HG02759 (cell line): Measurements from ENCODE around the gene TMF1.

Experiments used
- ATAC-seq: cut with Tn5 transposase; IDR thresholded peaks from one replicate; pipeline ENCODE4 v1.9.1; 2021; ENCODE audit warnings: mild to moderate bottlenecking, moderate library complexity; ENCODE audit not compliant: unreplicated experiment

Gene TMF1, protein sequence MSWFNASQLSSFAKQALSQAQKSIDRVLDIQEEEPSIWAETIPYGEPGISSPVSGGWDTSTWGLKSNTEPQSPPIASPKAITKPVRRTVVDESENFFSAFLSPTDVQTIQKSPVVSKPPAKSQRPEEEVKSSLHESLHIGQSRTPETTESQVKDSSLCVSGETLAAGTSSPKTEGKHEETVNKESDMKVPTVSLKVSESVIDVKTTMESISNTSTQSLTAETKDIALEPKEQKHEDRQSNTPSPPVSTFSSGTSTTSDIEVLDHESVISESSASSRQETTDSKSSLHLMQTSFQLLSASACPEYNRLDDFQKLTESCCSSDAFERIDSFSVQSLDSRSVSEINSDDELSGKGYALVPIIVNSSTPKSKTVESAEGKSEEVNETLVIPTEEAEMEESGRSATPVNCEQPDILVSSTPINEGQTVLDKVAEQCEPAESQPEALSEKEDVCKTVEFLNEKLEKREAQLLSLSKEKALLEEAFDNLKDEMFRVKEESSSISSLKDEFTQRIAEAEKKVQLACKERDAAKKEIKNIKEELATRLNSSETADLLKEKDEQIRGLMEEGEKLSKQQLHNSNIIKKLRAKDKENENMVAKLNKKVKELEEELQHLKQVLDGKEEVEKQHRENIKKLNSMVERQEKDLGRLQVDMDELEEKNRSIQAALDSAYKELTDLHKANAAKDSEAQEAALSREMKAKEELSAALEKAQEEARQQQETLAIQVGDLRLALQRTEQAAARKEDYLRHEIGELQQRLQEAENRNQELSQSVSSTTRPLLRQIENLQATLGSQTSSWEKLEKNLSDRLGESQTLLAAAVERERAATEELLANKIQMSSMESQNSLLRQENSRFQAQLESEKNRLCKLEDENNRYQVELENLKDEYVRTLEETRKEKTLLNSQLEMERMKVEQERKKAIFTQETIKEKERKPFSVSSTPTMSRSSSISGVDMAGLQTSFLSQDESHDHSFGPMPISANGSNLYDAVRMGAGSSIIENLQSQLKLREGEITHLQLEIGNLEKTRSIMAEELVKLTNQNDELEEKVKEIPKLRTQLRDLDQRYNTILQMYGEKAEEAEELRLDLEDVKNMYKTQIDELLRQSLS

DNA sequence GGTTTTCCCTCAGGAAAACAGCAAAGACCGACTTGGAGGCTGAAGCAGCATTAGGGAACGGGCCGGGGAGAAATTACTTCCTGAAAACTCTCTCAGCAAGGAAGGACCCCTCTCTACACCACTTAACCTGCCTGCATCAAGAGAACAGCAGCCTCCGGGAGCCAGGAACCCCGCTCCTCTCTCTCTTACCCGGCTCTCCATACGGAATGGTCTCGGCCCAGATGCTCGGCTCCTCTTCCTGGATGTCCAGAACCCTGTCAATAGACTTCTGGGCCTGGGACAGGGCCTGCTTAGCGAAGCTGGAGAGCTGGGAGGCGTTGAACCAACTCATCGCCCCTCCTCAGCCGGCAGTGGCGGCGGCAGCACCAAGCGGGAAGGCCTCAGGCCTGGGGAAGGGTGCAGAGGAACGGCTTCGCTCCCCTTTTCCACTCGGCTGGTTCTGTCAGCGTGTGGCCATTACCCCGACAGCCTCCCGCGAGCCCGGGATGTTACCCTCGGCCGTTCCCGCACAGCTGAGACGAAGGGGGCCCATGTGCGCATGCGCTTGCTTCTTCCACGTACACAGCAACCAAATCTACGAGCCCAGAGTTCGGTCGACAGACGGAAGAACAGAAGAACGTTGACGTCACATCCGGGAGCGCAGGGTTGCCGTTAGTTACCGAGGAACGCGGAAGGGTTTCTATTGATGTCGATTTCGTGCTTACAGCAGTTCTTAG lies at the start of gene TMF1:
TSS of gene TMF1 (minus strand) at position 578 of the 716 bp plus-strand sequence. CDS start at position 331, 247 bp downstream.
- ATAC-seq: peak; percentile 95

DNA sequence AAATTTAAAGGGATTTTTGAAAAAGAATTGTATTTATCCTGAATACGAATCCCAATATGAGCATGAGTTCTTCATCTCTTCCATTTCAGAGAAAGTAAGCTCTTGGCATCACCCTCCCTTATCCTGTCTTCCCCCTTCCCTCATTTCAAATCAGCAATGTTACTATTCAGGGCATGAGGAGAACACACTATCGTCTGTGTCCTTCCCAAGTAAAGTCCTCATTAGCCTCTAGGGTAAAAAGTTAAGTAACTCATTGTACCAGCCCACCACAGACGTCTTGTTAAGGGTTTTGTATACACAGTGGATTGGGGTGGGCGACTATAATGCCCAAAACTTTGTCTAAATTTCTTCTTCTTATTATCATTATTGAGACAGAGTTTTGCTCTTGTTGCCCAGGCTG lies 47.4 kb upstream of the TMF1 start:
- no peak for ATAC-seq

DNA sequence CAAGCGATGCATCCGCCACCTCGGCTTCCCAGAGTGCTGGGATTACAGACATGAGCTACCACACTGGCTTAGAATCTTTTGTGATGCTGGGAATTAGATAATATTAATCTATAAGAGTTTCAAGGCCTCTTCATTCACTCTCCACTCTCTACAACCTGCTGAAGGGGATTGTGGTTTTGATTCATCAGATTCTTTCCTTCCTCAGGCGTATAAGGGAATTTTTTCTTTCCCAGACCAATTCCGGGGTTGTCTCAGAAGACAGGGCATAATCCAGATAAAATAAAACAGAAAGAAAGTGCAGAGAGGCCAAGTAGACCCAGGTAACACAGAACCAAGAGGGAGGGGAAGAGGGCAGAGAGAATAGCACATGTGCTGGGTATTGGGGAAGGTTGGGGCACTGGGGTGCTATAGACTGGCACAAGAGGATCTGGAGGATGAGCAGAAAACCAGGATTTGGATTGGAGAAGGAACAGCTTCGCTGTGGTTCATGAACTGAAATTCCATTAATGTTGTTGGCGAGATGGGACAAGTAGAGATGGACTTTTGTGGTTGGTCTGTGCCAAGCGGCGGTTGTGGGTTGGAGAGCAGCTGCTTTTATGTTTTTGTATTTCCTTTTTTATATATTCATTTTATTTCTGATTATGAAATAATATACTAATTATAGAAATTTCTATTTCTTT lies 45.4 kb upstream of the TMF1 start:
- no peak for ATAC-seq

DNA sequence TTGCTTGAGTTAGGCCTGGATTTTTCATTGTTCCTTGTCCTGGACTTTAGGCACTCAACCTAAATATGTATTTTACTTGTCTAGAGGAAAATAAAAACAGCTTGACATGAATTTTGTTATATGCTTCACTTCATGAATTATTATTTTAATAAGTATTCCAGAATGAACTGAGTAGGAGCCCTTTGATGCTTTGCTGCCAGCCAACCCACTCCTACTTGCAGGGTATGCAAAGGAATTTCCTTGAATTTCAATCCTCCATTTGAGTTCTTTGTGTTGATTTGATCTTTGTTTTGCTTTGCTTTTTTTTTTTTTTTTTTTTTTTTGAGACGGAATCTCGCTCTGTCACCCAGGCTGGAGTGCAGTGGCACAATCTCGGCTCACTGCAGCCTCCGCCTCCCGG lies 44.2 kb upstream of the TMF1 start:
- no peak for ATAC-seq

GRCh38 chr3:69095636-69096035 lies 43.5 kb upstream of the TMF1 start:
- no peak for ATAC-seq

- ATAC-seq: no peak
Measured at GRCh38 chr3:69094467-69095205, 42.5 kb upstream of the TMF1 start.

DNA sequence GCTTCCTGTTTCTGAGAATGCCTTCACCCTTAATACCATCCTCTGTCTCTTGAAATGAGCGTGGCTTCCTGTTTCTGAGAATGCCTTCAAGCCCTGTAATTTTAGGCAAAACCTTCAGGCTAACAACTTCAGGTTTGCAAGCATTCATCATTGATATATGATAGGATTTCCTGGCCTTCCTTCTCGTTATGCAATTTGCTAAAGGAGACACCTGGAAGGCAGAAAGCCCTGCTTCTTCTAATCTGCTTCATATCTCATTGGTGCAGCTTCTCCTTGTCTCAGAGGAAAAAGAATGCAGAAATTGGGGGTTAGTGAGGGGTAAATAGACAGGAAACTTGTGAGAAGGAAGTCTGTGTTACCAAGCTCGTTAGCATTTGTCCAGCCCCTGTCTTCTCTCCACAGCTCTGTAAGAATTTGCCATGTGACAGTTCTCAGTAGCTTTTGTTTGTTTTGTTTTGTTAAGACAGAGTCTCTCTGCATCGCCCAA lies 39.9 kb upstream of the TMF1 start:
- ATAC-seq: peak; percentile 78

DNA sequence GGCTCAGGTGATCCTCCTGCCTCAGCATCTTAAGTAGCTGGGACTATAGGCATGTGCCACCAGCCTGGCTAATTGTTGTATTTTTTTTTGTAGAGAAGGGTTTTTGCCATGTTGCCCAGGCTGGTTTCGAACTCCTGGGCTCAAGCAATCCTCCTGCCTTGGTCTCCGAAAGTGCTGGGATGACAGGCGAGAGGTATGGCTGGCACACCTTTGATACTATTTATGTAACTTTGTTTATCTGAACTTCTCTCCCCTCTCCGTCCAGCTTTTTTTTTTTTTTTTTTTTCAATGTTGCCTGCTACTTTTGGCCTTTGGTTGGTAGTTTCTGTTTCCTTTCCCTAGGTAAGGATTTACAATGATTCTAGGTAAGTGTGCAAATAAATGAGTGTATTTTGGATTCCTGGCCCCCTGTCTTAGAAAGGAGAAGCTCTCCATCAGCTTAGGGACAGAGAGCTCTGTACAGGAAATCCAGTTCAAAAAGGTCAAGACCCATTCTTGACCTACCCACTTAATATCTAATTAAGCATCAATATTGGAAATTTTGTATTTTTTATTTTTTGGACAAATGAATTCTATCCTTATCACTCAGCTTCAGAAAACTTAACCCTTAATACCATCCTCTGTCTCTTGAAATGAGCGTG lies 39.4 kb upstream of the TMF1 start:
- no peak for ATAC-seq

- no peak for ATAC-seq
Measured at GRCh38 chr3:69090021-69090420, 37.9 kb upstream of the TMF1 start.

GRCh38 chr3:69088063-69088462 lies 35.9 kb upstream of the TMF1 start:
- ATAC-seq: peak; percentile 22

DNA sequence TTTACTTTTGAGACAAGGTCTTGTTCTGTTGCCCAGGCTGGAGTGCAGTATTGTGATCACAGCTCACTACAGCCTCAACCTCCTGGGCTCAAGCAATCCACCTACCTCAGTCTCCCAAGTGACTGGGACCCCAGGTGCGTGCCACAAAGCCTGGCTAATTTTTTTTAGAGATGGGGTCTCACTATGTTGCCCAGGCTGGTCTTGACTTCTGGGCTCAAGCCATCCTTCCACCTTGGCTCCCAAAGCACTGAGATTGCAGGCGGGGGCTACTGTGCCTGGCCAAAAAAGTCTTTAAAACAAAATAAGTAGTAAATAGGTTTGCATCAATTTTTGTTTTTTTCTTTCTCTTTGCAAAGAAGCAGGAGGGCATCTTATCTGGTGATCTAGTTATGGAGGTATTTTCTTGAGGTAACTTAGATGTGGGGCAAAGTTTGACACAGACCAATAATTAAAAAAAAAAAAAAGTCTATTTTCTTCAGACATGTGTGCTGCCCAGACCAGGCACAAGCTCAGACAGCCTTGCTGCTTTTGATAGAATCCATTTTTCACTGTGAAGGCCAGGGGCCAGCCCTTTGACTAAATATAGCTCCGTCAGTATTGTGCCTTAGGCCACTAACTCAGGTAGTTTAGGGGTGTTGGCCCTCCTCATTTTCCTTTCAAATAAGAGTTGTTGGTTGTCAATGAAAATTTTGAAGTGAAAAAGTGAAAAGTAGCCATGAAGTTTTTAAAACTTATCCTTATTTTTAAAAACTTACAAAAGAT lies 35.1 kb upstream of the TMF1 start:
- no peak for ATAC-seq

- ATAC-seq: no peak
Measured at GRCh38 chr3:69085833-69086722, 33.9 kb upstream of the TMF1 start.

DNA sequence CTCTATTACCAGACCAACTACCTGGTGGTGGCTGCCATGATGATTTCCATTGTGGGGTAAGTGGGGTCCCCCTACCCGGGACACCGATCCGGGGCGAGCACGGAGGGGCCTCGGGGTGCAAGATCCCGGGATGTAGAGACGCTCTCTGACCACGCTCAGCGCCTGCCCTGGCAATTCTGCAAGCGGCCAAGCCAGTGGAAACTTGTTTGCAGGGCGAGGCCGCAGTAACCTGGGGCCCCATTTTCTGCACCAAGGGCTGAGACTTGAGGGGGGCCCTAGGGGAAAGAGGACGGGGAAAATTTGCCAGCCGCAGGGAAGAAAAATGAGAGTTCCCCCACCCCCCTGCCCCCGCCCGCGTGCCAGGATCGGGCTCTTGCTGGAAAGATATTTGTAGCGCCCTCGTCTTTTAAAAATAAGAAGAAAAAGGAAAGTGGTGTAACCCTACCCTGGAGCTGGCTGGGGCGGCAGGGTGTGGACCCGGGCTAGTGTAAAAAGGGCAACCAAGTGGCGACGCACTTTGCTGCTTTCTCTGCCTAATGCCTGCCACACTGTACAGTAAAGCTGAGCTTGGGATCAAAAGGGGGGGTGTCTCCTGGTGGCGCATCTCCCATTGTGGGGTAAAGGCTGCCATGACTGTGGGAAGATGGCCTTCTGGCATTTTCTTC lies 33.2 kb upstream of the TMF1 start:
- ATAC-seq: no peak

- ATAC-seq: peak; percentile 61
Measured at GRCh38 chr3:69084326-69085167, 32.4 kb upstream of the TMF1 start, which contains the start of gene ARL6IP5. Gene ARL6IP5, plus strand, starts transcription at chr3:69084937. Its CDS starts 111 bp downstream, at chr3:69085048.

DNA sequence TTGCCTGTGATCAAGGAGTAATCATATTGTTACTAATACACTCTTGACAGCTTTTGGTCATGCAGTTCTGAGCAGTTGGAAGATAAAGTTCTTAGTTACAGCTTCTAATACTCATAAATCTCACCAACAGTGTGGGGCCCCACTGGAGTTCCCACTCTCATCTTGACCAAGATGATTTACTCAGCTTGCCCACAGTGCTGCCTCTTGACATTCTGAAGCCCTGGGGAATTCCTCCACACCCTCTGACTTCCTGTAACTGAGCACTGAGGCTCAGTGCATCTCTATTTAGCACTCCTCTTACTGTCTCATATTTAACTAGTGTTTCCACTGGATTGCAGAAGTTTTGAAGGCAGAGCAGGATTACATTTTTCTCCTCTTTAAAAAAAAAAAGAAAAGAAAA lies 30.7 kb upstream of the TMF1 start:
- peak; percentile 60 for ATAC-seq

- ATAC-seq: no peak
Measured at GRCh38 chr3:69082361-69082760, 30.2 kb upstream of the TMF1 start.
